KMS-11 (cell line): ENCODE results near the gene GCH1.
A peak's percentile ranks its signal among the peaks of the same experiment; 100 is the strongest.
"Not testable (repeated sequence)": the region's sequence is repeated elsewhere in the genome, so short reads cannot be mapped to it uniquely, and the experiment has no call there.

Experiments used
- H2AFZ ChIP-seq: fragments of 200-600 bp; sonication (generic); 2 replicates; pipeline ENCODE4 v1.6.1; 2016; ENCODE audit warnings: antibody characterized with exemption, mixed run types, low read depth
- H3K27ac ChIP-seq: fragments of 200-600 bp; sonication (generic); 2 replicates; pipeline ENCODE4 v1.6.1; 2016; ENCODE audit warnings: mild to moderate bottlenecking, mixed run types
- H3K27me3 ChIP-seq: fragments of 200-600 bp; sonication (generic); 2 replicates; pipeline ENCODE4 v1.6.1; 2017; ENCODE audit warnings: mild to moderate bottlenecking, low read depth, mixed run types, moderate library complexity; ENCODE audit not compliant: insufficient read depth
- H3K36me3 ChIP-seq: fragments of 200-600 bp; sonication (generic); 2 replicates; pipeline ENCODE4 v1.6.1; 2017; ENCODE audit warnings: mild to moderate bottlenecking, mixed run types; ENCODE audit not compliant: insufficient read depth
- H3K4me1 ChIP-seq: fragments of 200-600 bp; sonication (generic); 2 replicates; pipeline ENCODE4 v1.6.1; 2016; ENCODE audit warnings: mild to moderate bottlenecking, low read depth, mixed run types; ENCODE audit not compliant: poor library complexity, severe bottlenecking
- H3K4me2 ChIP-seq: fragments of 200-600 bp; sonication (generic); 2 replicates; pipeline ENCODE4 v1.7.0; 2016; ENCODE audit warnings: mild to moderate bottlenecking, mixed run types
- H3K4me3 ChIP-seq: fragments of 200-600 bp; sonication (generic); IDR thresholded peaks from 2 replicates; pipeline ENCODE4 v1.6.1; 2017; ENCODE audit warnings: low read depth, low read length, mixed read lengths; ENCODE audit not compliant: insufficient read depth
- H3K79me2 ChIP-seq: fragments of 200-600 bp; sonication (generic); 2 replicates; pipeline ENCODE4 v1.6.1; 2016; ENCODE audit warnings: low read depth, mixed run types; ENCODE audit not compliant: insufficient read depth
- H3K9ac ChIP-seq: fragments of 200-600 bp; sonication (generic); 2 replicates; pipeline ENCODE4 v1.6.1; 2016; ENCODE audit warnings: mild to moderate bottlenecking, mixed run types
- H4K20me1 ChIP-seq: fragments of 200-600 bp; sonication (generic); 2 replicates; pipeline ENCODE4 v1.6.1; 2016; ENCODE audit warnings: mild to moderate bottlenecking, mixed run types; ENCODE audit not compliant: insufficient read depth
- TF ChIP-seq, protein P1 (sequence below): fragments of 200-600 bp; sonication (generic); conservative IDR thresholded peaks from 2 replicates; pipeline ENCODE4 v1.6.1; 2017; ENCODE audit warnings: low read depth, mild to moderate bottlenecking, antibody characterized with exemption, low read length, moderate library complexity, mixed read lengths

GCH1 gene

DNA sequence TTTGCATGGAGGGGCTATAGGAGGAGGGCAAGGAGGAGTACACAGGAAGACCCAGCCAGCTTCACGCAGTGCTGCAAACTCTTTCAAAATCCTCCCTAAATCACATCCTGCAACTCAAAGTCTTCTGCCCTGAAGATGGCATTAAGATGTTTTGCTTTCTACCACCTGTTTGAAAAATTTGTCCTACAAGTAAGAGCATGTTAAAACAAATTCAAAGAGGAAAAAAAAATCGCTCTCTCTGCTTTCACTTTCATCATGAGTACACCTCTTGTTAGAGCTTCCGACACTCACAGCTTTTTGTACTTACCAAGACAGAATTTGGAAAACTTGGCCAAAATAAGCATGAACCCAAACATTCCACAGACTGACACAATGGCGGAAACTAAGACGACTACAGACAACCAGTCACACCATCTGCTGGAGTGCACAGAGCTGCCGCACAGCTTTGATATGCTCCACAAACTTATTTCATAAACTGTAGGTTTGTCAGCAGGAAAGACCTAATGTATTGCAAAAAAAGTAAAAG, 21.3 kb downstream of the GCH1 start:
- no peak overlapping the region for H3K4me3 ChIP-seq
- TF ChIP-seq, protein P1, sequence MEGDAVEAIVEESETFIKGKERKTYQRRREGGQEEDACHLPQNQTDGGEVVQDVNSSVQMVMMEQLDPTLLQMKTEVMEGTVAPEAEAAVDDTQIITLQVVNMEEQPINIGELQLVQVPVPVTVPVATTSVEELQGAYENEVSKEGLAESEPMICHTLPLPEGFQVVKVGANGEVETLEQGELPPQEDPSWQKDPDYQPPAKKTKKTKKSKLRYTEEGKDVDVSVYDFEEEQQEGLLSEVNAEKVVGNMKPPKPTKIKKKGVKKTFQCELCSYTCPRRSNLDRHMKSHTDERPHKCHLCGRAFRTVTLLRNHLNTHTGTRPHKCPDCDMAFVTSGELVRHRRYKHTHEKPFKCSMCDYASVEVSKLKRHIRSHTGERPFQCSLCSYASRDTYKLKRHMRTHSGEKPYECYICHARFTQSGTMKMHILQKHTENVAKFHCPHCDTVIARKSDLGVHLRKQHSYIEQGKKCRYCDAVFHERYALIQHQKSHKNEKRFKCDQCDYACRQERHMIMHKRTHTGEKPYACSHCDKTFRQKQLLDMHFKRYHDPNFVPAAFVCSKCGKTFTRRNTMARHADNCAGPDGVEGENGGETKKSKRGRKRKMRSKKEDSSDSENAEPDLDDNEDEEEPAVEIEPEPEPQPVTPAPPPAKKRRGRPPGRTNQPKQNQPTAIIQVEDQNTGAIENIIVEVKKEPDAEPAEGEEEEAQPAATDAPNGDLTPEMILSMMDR = no peak

GRCh38 chr14:54877703-54878021, 25.0 kb downstream of the GCH1 start:
- no peaks in the 10 kb centered on the region for H3K4me1 ChIP-seq
- H4K20me1 ChIP-seq = no peaks in the 10 kb centered on the region
- H3K27me3 ChIP-seq = no peaks in the 10 kb centered on the region
- TF ChIP-seq, protein P1 = no peak
- H3K36me3 ChIP-seq = no peaks in the 10 kb centered on the region
- no peak overlapping the region for H3K4me2 ChIP-seq
- no peak overlapping the region for H3K4me3 ChIP-seq
- no peaks in the 10 kb centered on the region for H3K79me2 ChIP-seq
- H3K9ac ChIP-seq = no peak overlapping the region
- no peak overlapping the region for H2AFZ ChIP-seq
- no peak overlapping the region for H3K27ac ChIP-seq

More for the DNA sequence above, 21.3 kb downstream of the GCH1 start:
- H3K36me3 ChIP-seq = no peaks in the 10 kb centered on the region
- peak overlapping the region; percentile 26; the same call in 1 of the 2 replicates for H3K9ac ChIP-seq
- H4K20me1 ChIP-seq = no peaks in the 10 kb centered on the region
- H3K4me1 ChIP-seq = no peaks in the 10 kb centered on the region
- peak overlapping the region; percentile 53; the same call in 1 of the 2 replicates for H2AFZ ChIP-seq
- H3K27me3 ChIP-seq = no peaks in the 10 kb centered on the region
- H3K4me2 ChIP-seq = peak overlapping the region; percentile 28
- no peaks in the 10 kb centered on the region for H3K79me2 ChIP-seq
- peak overlapping the region; percentile 38 for H3K27ac ChIP-seq

- H3K9ac ChIP-seq = no peak overlapping the region
- no peak overlapping the region for H3K4me2 ChIP-seq
- no peaks in the 10 kb centered on the region for H3K79me2 ChIP-seq
- no peak overlapping the region for H2AFZ ChIP-seq
- H4K20me1 ChIP-seq = no peaks in the 10 kb centered on the region
- no peak overlapping the region for H3K27ac ChIP-seq
- no peaks in the 10 kb centered on the region for H3K36me3 ChIP-seq
- no peaks in the 10 kb centered on the region for H3K4me1 ChIP-seq
- TF ChIP-seq, protein P1 = no peak
- no peaks in the 10 kb centered on the region for H3K27me3 ChIP-seq
- no peak overlapping the region for H3K4me3 ChIP-seq
Observed at GRCh38 chr14:54877015-54877702, 25.5 kb downstream of the GCH1 start.

DNA sequence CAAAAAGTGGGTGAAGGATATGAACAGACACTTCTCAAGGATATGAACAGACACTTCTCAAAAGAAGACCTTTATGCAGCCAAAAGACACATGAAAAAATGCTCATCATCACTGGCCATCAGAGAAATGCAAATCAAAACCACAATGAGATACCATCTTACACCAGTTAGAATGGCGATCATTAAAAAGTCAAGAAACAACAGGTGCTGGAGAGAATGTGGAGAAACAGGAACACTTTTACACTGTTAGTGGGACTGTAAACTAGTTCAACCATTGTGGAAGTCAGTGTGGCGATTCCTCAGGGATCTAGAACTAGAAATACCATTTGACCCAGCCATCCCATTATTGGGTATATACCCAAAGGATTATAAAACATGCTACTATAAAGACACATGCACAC, 27.0 kb downstream of the GCH1 start:
- H3K36me3 ChIP-seq, H3K79me2 ChIP-seq, H3K4me2 ChIP-seq, H4K20me1 ChIP-seq, H3K4me3 ChIP-seq, H3K27ac ChIP-seq, H3K27me3 ChIP-seq, H3K4me1 ChIP-seq, H3K9ac ChIP-seq, H2AFZ ChIP-seq: not testable (repeated sequence)

GRCh38 chr14:54870154-54871090, 32.2 kb downstream of the GCH1 start:
- not testable (repeated sequence) for H3K79me2 ChIP-seq, H3K4me1 ChIP-seq, H3K36me3 ChIP-seq, H3K27me3 ChIP-seq, H3K4me3 ChIP-seq, H3K9ac ChIP-seq, H4K20me1 ChIP-seq, H2AFZ ChIP-seq, H3K4me2 ChIP-seq, H3K27ac ChIP-seq
